GM12801 (cell line): ENCODE results near the gene CPNE5.

Source experiments
- CTCF ChIP-seq: IDR thresholded peaks from one replicate; pipeline ENCODE4 v1.5.1; 2011; ENCODE audit warnings: control low read depth; ENCODE audit not compliant: insufficient read length; ENCODE audit errors: extremely low read depth

The CPNE5 gene

GRCh38 chr6:36755435-36756348 is 83.6 kb downstream of the CPNE5 start:
- no peak for TF ChIP-seq CTCF

GRCh38 chr6:36754582-36755434 is 84.4 kb downstream of the CPNE5 start:
- no peak for TF ChIP-seq CTCF

GRCh38 chr6:36753671-36754405 is 85.4 kb downstream of the CPNE5 start:
- TF ChIP-seq CTCF: no peak

GRCh38 chr6:36752886-36753506 is 86.2 kb downstream of the CPNE5 start:
- TF ChIP-seq CTCF: no peak

GRCh38 chr6:36752187-36752885 is 86.9 kb downstream of the CPNE5 start:
- no peak for TF ChIP-seq CTCF

GRCh38 chr6:36751833-36752186 is 87.4 kb downstream of the CPNE5 start:
- TF ChIP-seq CTCF: no peak
